ENCODE measurements around the gene PID1.

DNA sequence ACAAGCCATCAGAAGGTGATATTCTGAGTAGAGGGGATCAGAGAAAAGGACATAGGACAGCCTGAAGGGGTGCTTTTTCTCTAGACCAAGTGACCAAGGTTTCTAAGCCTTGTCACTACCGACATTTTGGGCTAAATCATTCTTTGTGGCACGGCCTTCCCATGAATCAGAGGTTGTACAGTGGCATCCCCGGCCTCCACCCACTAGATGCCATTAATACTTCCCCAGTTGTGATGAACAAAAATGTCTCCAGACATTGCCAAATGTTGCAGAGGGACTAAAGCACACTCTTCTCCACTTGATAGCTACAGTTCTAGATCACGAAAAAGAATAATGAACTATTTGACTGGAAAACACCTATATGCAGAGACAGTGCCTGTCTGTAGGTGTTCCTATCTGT lies 143.6 kb downstream of the PID1 start:
- TF ChIP-seq CTCF (IDR thresholded peaks at IDR 0.05) (no peak), POLR2AphosphoS5 (IDR thresholded peaks at IDR 0.05) (no peak), POLR2A (IDR thresholded peaks at IDR 0.05) (no peak)
